Caco-2 (cell line): ENCODE results near the gene PRICKLE3. TPM values are rescaled to one million over a fixed set of nuclear protein-coding genes. Genes with fewer than 3 reads are reported as not detected.

Experiments
- BruUV-seq: library from RNA; stranded (reverse); fragments of 400-500 nt; replicated peaks from 2 replicates; lab custom pipeline; 2021; lab: Mats Ljungman, UMichigan
- CTCF ChIA-PET: fragments of 300-600 bp; sonication (Branson Sonifier 250); formaldehyde crosslinking; loops from one replicate; lab custom pipeline; 2022; ENCODE audit warnings: antibody characterized with exemption; lab: Charles Lee
- POLR2A ChIA-PET: fragments of 300-600 bp; sonication (Branson Sonifier 250); formaldehyde crosslinking; loops from one replicate; lab custom pipeline; 2022; ENCODE audit warnings: antibody characterized with exemption; lab: Charles Lee
- DNase-seq, 2 experiments: peaks; one replicate each; pipeline versions ENCODE4 v3.0.0 to v3.0.0-alpha.2; 2020 to 2022
- H3K27me3 ChIP-seq: replicated peaks from 2 replicates; pipeline ENCODE4 v1.6.0; 2011; ENCODE audit warnings: low read length; ENCODE audit not compliant: control insufficient read depth, insufficient read depth
- H3K36me3 ChIP-seq: 2 replicates; pipeline ENCODE4 v1.5.1; 2011; ENCODE audit warnings: low read length; ENCODE audit not compliant: control insufficient read depth, insufficient read depth
- H3K4me1 ChIP-seq: fragments of 250-450 bp; sonication (Bioruptor Pico); 2 replicates; pipeline ENCODE4 v1.5.1; 2020; ENCODE audit warnings: mild to moderate bottlenecking
- H3K4me3 ChIP-seq: 2 replicates; pipeline ENCODE4 v1.5.1; 2011; ENCODE audit warnings: low read depth, mild to moderate bottlenecking, control low read depth, low read length
- H3K9me3 ChIP-seq: fragments of 250-450 bp; sonication (Bioruptor Pico); 2 replicates; pipeline ENCODE4 v1.5.1; 2020; ENCODE audit warnings: mild to moderate bottlenecking, moderate library complexity
- H3K27ac Mint-ChIP-seq: one replicate; pipeline ENCODE4 v1.8.0; 2022; ENCODE audit warnings: mixed read lengths; ENCODE audit not compliant: unreplicated experiment
- H3K27me3 Mint-ChIP-seq: one replicate; pipeline ENCODE4 v1.8.0; 2022; ENCODE audit warnings: mixed read lengths; ENCODE audit not compliant: insufficient read depth, unreplicated experiment
- H3K36me3 Mint-ChIP-seq: one replicate; pipeline ENCODE4 v1.8.0; 2022; ENCODE audit warnings: mild to moderate bottlenecking, mixed read lengths; ENCODE audit not compliant: insufficient read depth, unreplicated experiment
- H3K4me1 Mint-ChIP-seq: one replicate; pipeline ENCODE4 v1.8.0; 2022; ENCODE audit warnings: low read depth, mixed read lengths; ENCODE audit not compliant: unreplicated experiment
- H3K4me3 Mint-ChIP-seq: one replicate; pipeline ENCODE4 v1.8.0; 2022; ENCODE audit warnings: mild to moderate bottlenecking, moderate library complexity, mixed read lengths; ENCODE audit not compliant: unreplicated experiment
- H3K9me3 Mint-ChIP-seq: one replicate; pipeline ENCODE4 v1.8.0; 2022; ENCODE audit warnings: mixed read lengths; ENCODE audit not compliant: unreplicated experiment
- CTCF ChIP-seq, 2 experiments: fragments of 200-600 bp in 1 of 2; IDR thresholded peaks; 1 replicate in 1 of 2; 2 replicates in 1 of 2; pipeline versions ENCODE4 v1.5.1 to v1.8.0; 2011 to 2022; ENCODE audit warnings: antibody characterized with exemption in 1 of 2, control low read depth in 1 of 2, inconsistent platforms in 1 of 2, low read depth in 1 of 2, low read length in 1 of 2, mild to moderate bottlenecking in 1 of 2, moderate library complexity in 1 of 2; ENCODE audit not compliant: insufficient read depth in 1 of 2, severe bottlenecking in 1 of 2, unreplicated experiment in 1 of 2
- intact Hi-C: fragments of 100-400 bp; cut with micrococcal nuclease; formaldehyde crosslinking; loops from one replicate; pipeline ENCODE4 v1.10.0; 2022; ENCODE audit not compliant: unreplicated experiment
- total RNA-seq: library from RNA; stranded (reverse); gene quantifications from 2 replicates; pipeline ENCODE4 v1.2.3, GENCODE V29; 2022

Gene PRICKLE3
- total RNA-seq, 1 experiment from 2014 or later: 8.4 TPM

- no peak for DNase-seq
- no peaks in the 10 kb centered on the region for H3K4me1 ChIP-seq
- Mint-ChIP-seq H3K27ac (no peak overlapping the region), H3K9me3 (no peaks in the 10 kb centered on the region), H3K27me3 (peaks cover 5% of the 10 kb centered on the region), H3K4me1 (no peaks in the 10 kb centered on the region), H3K4me3 (no peak overlapping the region), H3K36me3 (no peaks in the 10 kb centered on the region)
- ChIA-PET POLR2A (interaction anchor here (0.6 kb wide), 1 partner anchor 36 kb away, joined by 3 read pairs; no protein-coding TSS in a partner anchor), CTCF (no interaction called here)
- H3K4me3 ChIP-seq: no peak overlapping the region
- H3K36me3 ChIP-seq: no peaks in the 10 kb centered on the region
- intact Hi-C loops: no loop called here
- H3K9me3 ChIP-seq: no peaks in the 10 kb centered on the region
- no peaks in the 10 kb centered on the region for H3K27me3 ChIP-seq
- no TSS peak for BruUV-seq
- no peak for TF ChIP-seq CTCF (IDR thresholded peaks at IDR 0.05; ENCODE audit: insufficient read depth in 1 of 2, low read depth in 1 of 2, low read length in 1 of 2, severe bottlenecking in 1 of 2, unreplicated experiment in 1 of 2)
Observed at GRCh38 chrX:49226946-49227345, 40.8 kb upstream of the PRICKLE3 start.

- Mint-ChIP-seq H3K9me3 (no peaks in the 10 kb centered on the region), H3K4me1 (no peaks in the 10 kb centered on the region), H3K36me3 (no peaks in the 10 kb centered on the region), H3K27ac (no peak overlapping the region), H3K4me3 (no peak overlapping the region), H3K27me3 (peaks cover 6% of the 10 kb centered on the region)
- DNase-seq: no peak
- CTCF ChIA-PET: no interaction called here
- Histone ChIP-seq H3K27me3 (no peaks in the 10 kb centered on the region), H3K36me3 (no peaks in the 10 kb centered on the region), H3K9me3 (no peaks in the 10 kb centered on the region), H3K4me1 (no peaks in the 10 kb centered on the region), H3K4me3 (no peak overlapping the region)
- no TSS peak for BruUV-seq
- TF ChIP-seq CTCF (IDR thresholded peaks at IDR 0.05; ENCODE audit: insufficient read depth in 1 of 2, low read depth in 1 of 2, low read length in 1 of 2, severe bottlenecking in 1 of 2, unreplicated experiment in 1 of 2): no peak
- POLR2A ChIA-PET: no interaction called here
- intact Hi-C loops: no loop called here
Observed at GRCh38 chrX:49225858-49226257, 39.7 kb upstream of the PRICKLE3 start.

- no peaks in the 10 kb centered on the region for H3K4me1 ChIP-seq
- H3K27me3 Mint-ChIP-seq: peaks cover 7% of the 10 kb centered on the region
- H3K4me3 ChIP-seq: no peak overlapping the region
- TF ChIP-seq CTCF (IDR thresholded peaks at IDR 0.05; ENCODE audit: insufficient read depth in 1 of 2, low read depth in 1 of 2, low read length in 1 of 2, severe bottlenecking in 1 of 2, unreplicated experiment in 1 of 2): no peak
- H3K36me3 ChIP-seq: no peaks in the 10 kb centered on the region
- no peaks in the 10 kb centered on the region for H3K36me3 Mint-ChIP-seq
- intact Hi-C loops: no loop called here
- H3K9me3 ChIP-seq: no peaks in the 10 kb centered on the region
- H3K9me3 Mint-ChIP-seq: no peaks in the 10 kb centered on the region
- no peak for DNase-seq
- ChIA-PET POLR2A (no interaction called here), CTCF (no interaction called here)
- no peak overlapping the region for H3K4me3 Mint-ChIP-seq
- H3K27me3 ChIP-seq: no peaks in the 10 kb centered on the region
- H3K27ac Mint-ChIP-seq: no peak overlapping the region
- BruUV-seq: no TSS peak
- no peaks in the 10 kb centered on the region for H3K4me1 Mint-ChIP-seq
Observed at GRCh38 chrX:49221868-49222267, 35.7 kb upstream of the PRICKLE3 start.
